Liver (tissue), 9 donors: ENCODE data around the gene REXO1. TPM values are rescaled to one million over a fixed set of nuclear protein-coding genes. Genes with fewer than 3 reads are reported as not detected.

Source experiments
- DNase-seq: peaks from one replicate; pipeline ENCODE4 v3.0.0-alpha.2; 2017; ENCODE audit warnings: low spot score
- H3K27ac ChIP-seq, 2 donors: one replicate each; pipeline ENCODE4 v1.7.0; 2013; ENCODE audit warnings: inconsistent platforms in 2 of 2, low read length in 2 of 2, control low read depth in 1 of 2, low read depth in 1 of 2, mild to moderate bottlenecking in 1 of 2
- H3K27me3 ChIP-seq, 4 donors: one replicate each; pipeline versions ENCODE4 v1.6.1 to v1.7.0; 2013; ENCODE audit warnings: low read length in 3 of 4, inconsistent platforms in 1 of 4, mild to moderate bottlenecking in 1 of 4, moderate library complexity in 1 of 4; ENCODE audit not compliant: control insufficient read depth in 4 of 4, insufficient read depth in 4 of 4
- H3K36me3 ChIP-seq, 4 donors: one replicate each; pipeline versions ENCODE4 v1.6.1 to v1.7.0; 2013; ENCODE audit warnings: low read length in 3 of 4, mild to moderate bottlenecking in 3 of 4, low read depth in 1 of 4, moderate library complexity in 1 of 4; ENCODE audit not compliant: control insufficient read depth in 4 of 4, insufficient read depth in 3 of 4
- H3K4me1 ChIP-seq, 4 donors: one replicate each; pipeline versions ENCODE4 v1.6.1 to v1.7.0; 2013; ENCODE audit warnings: low read length in 3 of 4, mild to moderate bottlenecking in 3 of 4, moderate library complexity in 1 of 4; ENCODE audit not compliant: control insufficient read depth in 4 of 4, insufficient read depth in 4 of 4
- H3K4me3 ChIP-seq, 3 donors: one replicate each; pipeline versions ENCODE4 v1.6.1 to v1.7.0; 2013; ENCODE audit warnings: low read length in 3 of 3, control low read depth in 1 of 3, low read depth in 1 of 3, mild to moderate bottlenecking in 1 of 3
- H3K9ac ChIP-seq, 2 donors: one replicate each; pipeline ENCODE4 v1.7.0; 2013; ENCODE audit warnings: low read length in 2 of 2, mild to moderate bottlenecking in 2 of 2, moderate library complexity in 2 of 2, control low read depth in 1 of 2, low read depth in 1 of 2
- H3K9me3 ChIP-seq, 4 donors: one replicate each; pipeline versions ENCODE4 v1.6.1 to v1.7.0; 2013; ENCODE audit warnings: low read length in 3 of 4; ENCODE audit not compliant: control insufficient read depth in 4 of 4
- ATF3 ChIP-seq: IDR thresholded peaks from 2 replicates; pipeline ENCODE4 v1.6.1; 2016; ENCODE audit warnings: antibody characterized with exemption
- CTCF ChIP-seq: fragments of 150-350 bp; IDR thresholded peaks from 2 replicates; pipeline ENCODE4 v1.5.1; 2017; ENCODE audit warnings: improper control_type of control experiment, low read depth, low read length; ENCODE audit not compliant: missing input control
- EGR1 ChIP-seq, 2 donors: IDR thresholded peaks; 2 replicates each; pipeline ENCODE4 v1.6.1; 2016 to 2018; ENCODE audit warnings: antibody characterized with exemption in 2 of 2, low read depth in 2 of 2
- FOXA1 ChIP-seq: IDR thresholded peaks from 2 replicates; pipeline ENCODE4 v1.6.1; 2016; ENCODE audit warnings: antibody characterized with exemption
- FOXA2 ChIP-seq: IDR thresholded peaks from 2 replicates; pipeline ENCODE4 v1.6.1; 2016; ENCODE audit warnings: antibody characterized with exemption
- GABPA ChIP-seq, 2 donors: IDR thresholded peaks in 1 of 2; conservative IDR thresholded peaks in 1 of 2; 2 replicates each; pipeline ENCODE4 v1.6.1; 2016; ENCODE audit warnings: antibody characterized with exemption in 2 of 2, mild to moderate bottlenecking in 1 of 2, moderate library complexity in 1 of 2
- HNF4G ChIP-seq: IDR thresholded peaks from 2 replicates; pipeline ENCODE4 v1.6.1; 2016; ENCODE audit warnings: antibody characterized with exemption
- JUND ChIP-seq, 2 donors: IDR thresholded peaks; 2 replicates each; pipeline ENCODE4 v1.6.1; 2016; ENCODE audit warnings: antibody characterized with exemption in 2 of 2
- MAX ChIP-seq: IDR thresholded peaks from 2 replicates; pipeline ENCODE4 v1.6.1; 2016; ENCODE audit warnings: antibody characterized with exemption
- NR2F2 ChIP-seq: IDR thresholded peaks from 2 replicates; pipeline ENCODE4 v1.6.1; 2016; ENCODE audit warnings: antibody characterized with exemption
- RAD21 ChIP-seq, 2 donors: IDR thresholded peaks; 2 replicates each; pipeline ENCODE4 v1.6.1; 2016; ENCODE audit warnings: antibody characterized with exemption in 2 of 2, mild to moderate bottlenecking in 2 of 2
- REST ChIP-seq: IDR thresholded peaks from 2 replicates; pipeline ENCODE4 v1.6.1; 2016; ENCODE audit warnings: antibody characterized with exemption, mild to moderate bottlenecking
- RXRA ChIP-seq, 2 donors: IDR thresholded peaks; 2 replicates each; pipeline ENCODE4 v1.6.1; 2017 to 2018; ENCODE audit warnings: antibody characterized with exemption in 2 of 2, mild to moderate bottlenecking in 1 of 2
- SP1 ChIP-seq: IDR thresholded peaks from 2 replicates; pipeline ENCODE4 v1.6.1; 2018; ENCODE audit warnings: antibody characterized with exemption, mild to moderate bottlenecking
- YY1 ChIP-seq: IDR thresholded peaks from 2 replicates; pipeline ENCODE4 v1.6.1; 2016; ENCODE audit warnings: antibody characterized with exemption, mild to moderate bottlenecking
- ZBTB33 ChIP-seq: IDR thresholded peaks from 2 replicates; pipeline ENCODE4 v1.6.1; 2016; ENCODE audit warnings: antibody characterized with exemption
- WGBS: extraction: QIAGEN DNeasy Blood & Tissue Kit; methylation state at CpG from one replicate; pipeline ENCODE4 v1.1.7; 2013; 5-methylcytosine and 5-hydroxymethylcytosine counted together
- polyA plus RNA-seq, 2 donors: library from polyadenylated mRNA; stranded (reverse) in 1 of 2; unstranded in 1 of 2; fragments of 200-250 nt in 1 of 2; fragments of >200 nt in 1 of 2; fragmentation: Nextera tagmentation in 1 of 2; extraction: Ambion mirVana in 1 of 2; gene quantifications; one replicate each; pipeline versions ENCODE4 v1.2.1 to v1.2.3, GENCODE V29; 2013 to 2015
- total RNA-seq, 2 donors: library from RNA; depleted of rRNA; stranded (reverse); fragments of >200 nt; gene quantifications; one replicate each; pipeline ENCODE4 v1.2.3, GENCODE V29; 2014
- donor health status: healthy.
- donor health status: healthy.
- donor health status: healthy.
- donor health status: healthy.
- donor health status: healthy.

REXO1 gene
- total and polyA plus RNA-seq, 4 donors: 2.0 to 11.5 (median 9.2) TPM

GRCh38 chr19:1850809-1851653, 2.7 kb upstream of the REXO1 start:
- Histone ChIP-seq H3K4me3 (no peak overlapping the region), H3K9ac (no peak overlapping the region), H3K4me1 (peaks cover 20 to 38% (median 26%) of the 10 kb centered on the region in 4 donors), H3K36me3 (peaks cover 0 to 2% (median 0%) of the 10 kb centered on the region in 4 donors), H3K27me3 (no peaks in the 10 kb centered on the region), H3K27ac (no peak overlapping the region), H3K9me3 (no peaks in the 10 kb centered on the region)
- TF ChIP-seq CTCF (peak; percentile 24), MAX (no peak), RAD21 (IDR thresholded peaks at IDR 0.05) (peak in 1 of 2 donors; percentile 41)
- DNase-seq: no peak
- WGBS: 77% methylated on average over 31 of the region's 31 CpGs

- Histone ChIP-seq H3K4me1 (peaks cover 18 to 40% (median 33%) of the 10 kb centered on the region in 4 donors), H3K9me3 (no peaks in the 10 kb centered on the region), H3K4me3 (no peak overlapping the region), H3K9ac (no peak overlapping the region), H3K27me3 (no peaks in the 10 kb centered on the region), H3K36me3 (peaks cover 0 to 2% (median 0%) of the 10 kb centered on the region in 4 donors), H3K27ac (no peak overlapping the region)
- no peak for DNase-seq
- TF ChIP-seq SP1 (no peak), RAD21 (IDR thresholded peaks at IDR 0.05) (no peak), YY1 (no peak), FOXA1 (no peak), ZBTB33 (no peak), RXRA (IDR thresholded peaks at IDR 0.05) (no peak), HNF4G (no peak), JUND (IDR thresholded peaks at IDR 0.05) (no peak), CTCF (no peak), FOXA2 (no peak), EGR1 (IDR thresholded peaks at IDR 0.05; ENCODE audit: low read depth in 2 of 2) (no peak), NR2F2 (no peak), MAX (no peak), GABPA (IDR thresholded peaks at IDR 0.05 in 1 of 2, conservative IDR thresholded peaks at IDR 0.05 in 1 of 2) (no peak), REST (no peak), ATF3 (no peak)
- WGBS: 92% methylated on average over 10 of the region's 10 CpGs
Observed at GRCh38 chr19:1849886-1850398, 1.7 kb upstream of the REXO1 start.
